HG03196 (cell line): ENCODE measurements around the gene ECM2.

Source experiments
- ATAC-seq: cut with Tn5 transposase; IDR thresholded peaks from one replicate; pipeline ENCODE4 v1.9.1; 2021; ENCODE audit not compliant: unreplicated experiment

ECM2 gene

GRCh38 chr9:92468206-92468605 is 67.6 kb downstream of the ECM2 start:
- ATAC-seq, result no peak

- ATAC-seq, result no peak
These were observed 68.3 kb downstream of the ECM2 start for GRCh38 chr9:92467511-92467910.

GRCh38 chr9:92467041-92467440 is 68.7 kb downstream of the ECM2 start:
- ATAC-seq, result no peak

DNA sequence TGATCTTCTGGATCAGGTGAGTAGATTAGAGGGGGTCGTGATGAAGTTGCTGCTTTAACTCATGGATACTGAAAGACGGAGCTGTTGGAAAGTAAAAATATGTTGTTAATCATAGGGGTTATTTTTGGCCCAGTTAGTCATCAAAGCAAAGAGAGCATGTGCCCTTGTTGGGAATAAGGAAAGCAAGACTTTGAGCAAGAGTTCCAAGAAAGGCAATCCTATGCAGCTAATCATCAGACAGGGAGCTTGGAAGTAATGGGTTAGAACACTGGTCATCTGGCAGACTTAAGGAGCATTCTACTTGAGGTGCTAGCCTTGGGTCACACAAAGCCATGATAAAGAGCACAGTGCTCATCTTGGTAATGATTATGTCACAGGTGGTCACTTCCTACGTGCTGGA is 71.8 kb downstream of the ECM2 start:
- ATAC-seq, result no peak

DNA sequence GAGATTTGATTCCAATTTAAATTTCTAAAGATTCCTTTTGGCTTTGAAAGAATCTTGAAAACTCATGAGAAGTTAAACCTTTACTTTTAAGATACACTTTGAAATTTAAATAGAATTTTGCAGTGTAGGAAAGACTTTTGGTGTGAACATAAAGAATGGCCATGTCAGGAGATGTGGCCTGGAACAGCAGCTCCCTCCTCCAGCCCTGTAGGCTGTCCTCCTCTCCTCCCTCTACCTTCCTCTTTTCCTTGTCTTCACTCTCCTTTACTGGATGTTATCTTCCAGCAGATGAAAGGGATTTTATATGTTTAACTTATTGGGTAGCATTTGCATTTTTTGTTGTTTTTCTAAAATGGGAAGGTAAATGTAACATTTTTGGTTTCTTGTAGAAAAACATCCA is 72.4 kb downstream of the ECM2 start:
- ATAC-seq, result no peak

- ATAC-seq, result no peak
These were observed 78.2 kb downstream of the ECM2 start for GRCh38 chr9:92457576-92457975.

DNA sequence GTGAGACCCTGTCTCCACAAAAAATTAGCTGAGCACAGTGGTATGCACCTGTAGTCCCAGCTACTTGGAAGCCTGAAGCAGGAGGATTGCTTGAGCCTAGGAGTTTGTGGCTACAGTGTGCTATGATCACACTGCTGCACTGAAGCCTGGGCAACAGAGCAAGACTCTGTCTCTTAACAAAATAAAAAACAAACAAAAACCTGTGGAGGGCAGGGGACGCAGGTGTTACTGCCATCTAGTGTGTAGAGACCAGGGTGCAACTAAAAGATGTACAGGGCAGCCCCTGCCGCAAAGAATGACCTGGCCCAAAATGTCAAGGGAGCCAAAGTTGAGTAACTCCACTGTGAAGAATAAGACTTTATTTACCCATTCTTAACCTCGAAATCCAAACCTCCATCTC is 80.6 kb downstream of the ECM2 start:
- no peak for ATAC-seq

DNA sequence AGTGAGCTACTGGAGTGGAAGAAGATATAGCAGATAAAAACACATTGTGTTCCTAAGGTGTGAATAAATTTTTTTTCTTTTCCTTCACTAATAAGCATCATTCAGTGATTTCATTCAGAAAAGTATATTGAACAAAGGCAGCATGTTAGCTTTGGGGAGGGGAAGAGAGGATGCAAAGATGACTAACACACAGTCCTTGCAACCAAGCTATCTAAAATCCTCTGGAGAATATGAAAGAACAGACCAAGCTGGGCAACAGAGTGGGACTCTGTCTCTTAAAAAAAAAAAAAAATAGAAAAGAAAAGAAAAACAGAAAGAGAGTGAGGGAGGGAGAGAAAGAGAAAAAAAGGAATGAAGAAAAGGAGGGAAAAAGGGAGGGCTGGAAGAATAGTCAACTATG is 89.3 kb downstream of the ECM2 start:
- ATAC-seq, result no peak
